Small intestine (tissue), 7 donors: Measurements from ENCODE around the gene NPDC1. TPM values are rescaled to one million over a fixed set of nuclear protein-coding genes. Genes with fewer than 3 reads are reported as not detected.
"Not testable (repeated sequence)": the region's sequence is repeated elsewhere in the genome, so short reads cannot be mapped to it uniquely, and the experiment has no call there.

ENCODE experiments used
- DNase-seq, 2 donors: peaks; one replicate each; pipeline versions ENCODE4 v3.0.0 to v3.0.0-alpha.2; 2013
- FAIRE-seq: peaks from 2 replicates; lab custom pipeline; 2012; peaks lifted over from hg19 to GRCh38; lab: Jason Lieb, UNC
- H3K27ac ChIP-seq, 3 donors: one replicate each; pipeline ENCODE4 v1.5.1; 2013; ENCODE audit warnings: low read length in 2 of 3, mild to moderate bottlenecking in 2 of 3, control low read depth in 1 of 3, inconsistent platforms in 1 of 3, low read depth in 1 of 3, moderate library complexity in 1 of 3
- H3K27me3 ChIP-seq, 3 donors: one replicate each; pipeline ENCODE4 v1.6.1; 2013; ENCODE audit warnings: low read length in 3 of 3, inconsistent platforms in 1 of 3; ENCODE audit not compliant: control insufficient read depth in 3 of 3, insufficient read depth in 3 of 3
- H3K36me3 ChIP-seq, 3 donors: one replicate each; pipeline ENCODE4 v1.6.1; 2013; ENCODE audit warnings: low read length in 3 of 3, inconsistent platforms in 1 of 3, low read depth in 1 of 3, mild to moderate bottlenecking in 1 of 3, moderate library complexity in 1 of 3; ENCODE audit not compliant: control insufficient read depth in 3 of 3, insufficient read depth in 2 of 3
- H3K4me1 ChIP-seq, 3 donors: one replicate each; pipeline ENCODE4 v1.6.1; 2013; ENCODE audit warnings: low read length in 2 of 3, inconsistent platforms in 1 of 3, low read depth in 1 of 3, mild to moderate bottlenecking in 1 of 3, moderate library complexity in 1 of 3; ENCODE audit not compliant: control insufficient read depth in 3 of 3, insufficient read depth in 2 of 3
- H3K4me3 ChIP-seq, 3 donors: one replicate each; pipeline ENCODE4 v1.5.1; 2013; ENCODE audit warnings: low read length in 3 of 3, control low read depth in 1 of 3, inconsistent platforms in 1 of 3, low read depth in 1 of 3, mild to moderate bottlenecking in 1 of 3, moderate library complexity in 1 of 3
- H3K9me3 ChIP-seq, 2 donors: one replicate each; pipeline ENCODE4 v1.6.1; 2013; ENCODE audit warnings: low read depth in 1 of 2, low read length in 1 of 2; ENCODE audit not compliant: control insufficient read depth in 2 of 2, insufficient read depth in 1 of 2
- WGBS, 3 donors: extraction: QIAGEN DNeasy Blood & Tissue Kit; methylation state at CpG; one replicate each; pipeline ENCODE4 v1.1.7; 2013; 5-methylcytosine and 5-hydroxymethylcytosine counted together
- polyA plus RNA-seq, 4 donors: library from polyadenylated mRNA; stranded (reverse) in 3 of 4; unstranded in 1 of 4; fragments of 200-250 nt in 3 of 4; fragments of 120-200 nt in 1 of 4; gene quantifications; one replicate each; pipeline versions ENCODE4 v1.2.1 to v1.2.3, GENCODE V29; 2013
- donor health status: healthy with polysubstance abuse.
- donor health status: control.
- donor health status: control.
- donor health status: Bipolar disorder and iron deficiency.
- donor health status: healthy.

NPDC1 gene
- polyA plus RNA-seq, 4 donors: 18.3 to 84.6 (median 33.7) TPM

- no peak overlapping the region for H3K27ac ChIP-seq
- H3K4me1 ChIP-seq: peaks cover 0 to 20% (median 0%) of the 10 kb centered on the region in 3 donors
- H3K9me3 ChIP-seq: no peaks in the 10 kb centered on the region
- DNase-seq: no peak
- peaks cover 0 to 32% (median 0%) of the 10 kb centered on the region in 3 donors for H3K36me3 ChIP-seq
- no peak for FAIRE-seq
- H3K27me3 ChIP-seq: peaks cover 0 to 6% (median 0%) of the 10 kb centered on the region in 3 donors
- WGBS, 3 donors: 85 to 92% (median 89%) methylated on average over 9 to 12 of the region's 12 CpGs
- no peak overlapping the region for H3K4me3 ChIP-seq
These were observed 18.8 kb upstream of the NPDC1 start for GRCh38 chr9:137064880-137065164.

DNA sequence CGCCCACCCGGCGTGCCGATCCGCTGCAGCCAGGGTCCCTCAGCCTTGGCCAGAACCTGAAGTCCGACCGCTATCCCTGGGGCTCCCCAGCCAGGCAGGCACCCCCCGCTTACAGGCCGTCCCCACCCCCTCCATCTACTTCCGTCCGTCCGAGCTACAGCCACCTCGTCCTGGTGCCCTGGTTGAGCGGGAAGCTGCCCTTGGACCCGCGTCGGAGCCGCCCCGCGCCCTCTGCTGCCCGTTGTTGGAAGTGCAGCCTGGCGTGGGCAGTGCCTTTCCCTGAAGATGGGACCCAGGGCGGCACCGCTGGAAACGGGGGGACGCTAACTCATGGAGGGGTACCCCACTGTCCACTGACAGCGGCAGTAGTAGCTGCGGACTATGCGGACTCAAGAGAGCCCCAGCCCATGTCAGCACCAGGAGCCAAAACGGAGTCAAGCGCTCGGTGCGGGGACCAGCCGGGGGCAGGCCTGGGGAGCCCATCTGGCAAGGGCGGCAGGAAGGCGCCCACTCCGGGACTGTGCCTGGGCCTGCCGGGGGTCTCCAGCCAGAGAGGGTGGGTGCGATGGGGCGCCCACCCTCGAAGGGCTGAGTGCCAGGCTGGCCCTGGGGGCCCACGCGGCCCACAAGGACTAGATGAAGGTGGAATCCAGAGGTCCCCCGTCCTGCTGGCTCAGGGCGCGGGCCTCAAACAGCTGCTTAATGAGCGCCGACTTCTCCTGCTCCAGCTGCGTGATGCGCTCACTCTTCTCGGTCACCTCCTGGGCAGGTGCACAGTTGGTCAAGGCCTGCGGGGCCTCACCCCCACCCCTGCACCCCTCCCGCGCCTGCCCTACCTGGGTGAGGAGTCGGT is 18.3 kb upstream of the NPDC1 start:
- Histone ChIP-seq H3K36me3 (peaks cover 0 to 32% (median 0%) of the 10 kb centered on the region in 3 donors), H3K27ac (no peak overlapping the region), H3K4me1 (peaks cover 0 to 15% (median 0%) of the 10 kb centered on the region in 3 donors), H3K4me3 (no peak overlapping the region), H3K9me3 (no peaks in the 10 kb centered on the region), H3K27me3 (peaks cover 0 to 2% (median 0%) of the 10 kb centered on the region in 3 donors)
- 43 to 53% (median 51%) methylated on average over 49 to 55 of the region's 55 CpGs for WGBS, 3 donors
- no peak for FAIRE-seq
- peak; percentile 55 to 70 for DNase-seq

DNA sequence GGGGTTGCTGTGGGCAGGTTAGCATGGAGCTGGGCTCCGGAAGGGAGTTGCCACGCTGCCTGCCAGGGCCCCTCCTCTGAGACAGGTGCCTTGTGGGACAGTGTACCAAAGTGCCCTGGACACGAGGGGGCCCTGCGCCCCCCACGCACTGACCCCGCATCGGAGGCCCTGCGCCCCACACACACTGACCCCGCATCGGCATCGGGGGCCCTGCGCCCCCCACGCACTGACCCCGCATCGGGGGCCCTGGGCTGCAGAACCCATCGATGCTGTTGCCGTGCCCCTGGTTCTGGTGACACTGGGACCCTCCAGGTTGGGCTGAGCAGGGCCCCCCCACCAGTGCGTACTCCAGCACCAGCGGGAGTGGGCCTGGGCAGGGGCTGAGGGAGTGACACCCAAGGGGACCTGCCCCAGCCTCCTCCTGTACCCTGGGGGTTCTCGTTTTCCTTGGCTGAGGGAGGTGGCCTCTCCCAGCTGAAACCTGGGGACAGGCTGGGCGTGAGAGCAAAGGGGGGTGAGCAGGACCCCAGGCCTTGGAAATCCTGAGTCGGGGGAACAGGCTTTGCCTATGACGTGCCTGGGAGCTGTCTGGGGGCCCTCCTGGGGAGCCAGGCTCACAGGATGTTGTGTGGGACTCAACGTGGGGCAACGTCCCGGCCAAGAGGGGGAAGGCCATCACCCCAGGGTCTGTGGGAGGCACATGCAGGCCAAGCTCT is 17.5 kb upstream of the NPDC1 start:
- 81 to 92% (median 85%) methylated on average over 17 to 26 of the region's 26 CpGs for WGBS, 3 donors
- Histone ChIP-seq H3K4me3 (no peak overlapping the region), H3K27ac (no peak overlapping the region), H3K9me3 (no peaks in the 10 kb centered on the region), H3K4me1 (peaks cover 0 to 7% (median 0%) of the 10 kb centered on the region in 3 donors), H3K27me3 (no peaks in the 10 kb centered on the region), H3K36me3 (peaks cover 0 to 32% (median 0%) of the 10 kb centered on the region in 3 donors)
- DNase-seq (no peak), FAIRE-seq (no peak)

- not testable (repeated sequence) for H3K4me1 ChIP-seq, H3K27me3 ChIP-seq, DNase-seq, H3K4me3 ChIP-seq, FAIRE-seq, H3K9me3 ChIP-seq, H3K27ac ChIP-seq
- peaks cover 0 to 32% (median 0%) of the 10 kb centered on the region in 3 donors for H3K36me3 ChIP-seq
- WGBS, 3 donors: 83 to 91% (median 85%) methylated on average over 4 to 9 of the region's 9 CpGs
These were observed 16.8 kb upstream of the NPDC1 start for GRCh38 chr9:137062798-137063197.

DNA sequence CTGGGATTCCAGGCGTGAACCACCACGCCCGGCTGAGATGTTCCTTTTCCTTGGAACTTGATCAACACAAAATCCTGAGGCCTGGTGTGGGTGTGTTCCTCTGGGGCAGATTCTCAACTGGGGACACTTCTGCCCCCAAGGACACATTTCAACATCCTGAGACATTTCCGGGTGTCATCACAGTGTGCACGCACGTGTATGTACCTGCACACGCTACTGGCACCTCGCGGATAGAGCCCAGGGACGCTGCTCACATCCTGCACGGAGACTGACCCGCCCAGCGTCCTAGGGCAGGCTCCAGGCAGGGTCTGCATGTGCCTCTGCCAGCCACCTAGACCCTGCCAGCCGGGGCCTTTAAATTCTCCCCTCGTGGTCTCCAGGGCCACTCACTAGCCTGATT is 16.4 kb upstream of the NPDC1 start:
- Histone ChIP-seq H3K36me3 (peaks cover 0 to 32% (median 0%) of the 10 kb centered on the region in 3 donors), H3K9me3 (no peaks in the 10 kb centered on the region), H3K4me3 (no peak overlapping the region), H3K4me1 (no peaks in the 10 kb centered on the region), H3K27ac (no peak overlapping the region), H3K27me3 (no peaks in the 10 kb centered on the region)
- no peak for FAIRE-seq
- DNase-seq: no peak
- WGBS, 3 donors: 72 to 86% (median 73%) methylated on average over 15 of the region's 15 CpGs

- Histone ChIP-seq H3K4me1 (peaks cover 0 to 26% (median 4%) of the 10 kb centered on the region in 3 donors), H3K4me3 (no peak overlapping the region), H3K27me3 (no peaks in the 10 kb centered on the region), H3K27ac (no peak overlapping the region), H3K9me3 (no peaks in the 10 kb centered on the region), H3K36me3 (peaks cover 0 to 5% (median 0%) of the 10 kb centered on the region in 3 donors)
- WGBS, 3 donors: 77 to 83% (median 79%) methylated on average over 9 of the region's 9 CpGs
- FAIRE-seq (no peak), DNase-seq (no peak)
These were observed 12.7 kb upstream of the NPDC1 start for GRCh38 chr9:137058521-137059234.

- Histone ChIP-seq H3K4me3 (no peak overlapping the region), H3K4me1 (peaks cover 4 to 32% (median 6%) of the 10 kb centered on the region in 3 donors), H3K36me3 (peaks cover 0 to 3% (median 0%) of the 10 kb centered on the region in 3 donors), H3K9me3 (no peaks in the 10 kb centered on the region), H3K27ac (no peak overlapping the region), H3K27me3 (peaks cover 0 to 8% (median 4%) of the 10 kb centered on the region in 3 donors)
- DNase-seq: no peak
- 16 to 50% (median 43%) methylated on average over 16 of the region's 16 CpGs for WGBS, 3 donors
- no peak for FAIRE-seq
These were observed 11.6 kb upstream of the NPDC1 start for GRCh38 chr9:137057545-137057944.
